AG04449 (cell line): ENCODE results near the gene FCN2.

Experiments
- CTCF ChIA-PET: fragments of 350-600 bp; formaldehyde crosslinking; extraction: SDS; loops from one replicate; lab custom pipeline; 2021; ENCODE audit warnings: antibody characterized with exemption; lab: Yijun Ruan, JAX
- POLR2A ChIA-PET: fragments of 400-600, 350-600 bp; formaldehyde crosslinking; extraction: SDS; loops from one replicate; lab custom pipeline; 2020; ENCODE audit warnings: antibody characterized with exemption, inconsistent platforms; lab: Yijun Ruan, JAX
- DNase-seq: peaks from one replicate; pipeline ENCODE4 v3.0.0-alpha.2; 2010; ENCODE audit warnings: low read depth, low spot score
- H3K4me3 ChIP-seq: 2 replicates; pipeline ENCODE4 v1.5.1; 2011; ENCODE audit warnings: low read depth, mild to moderate bottlenecking, control low read depth, low read length
- TF ChIP-seq, protein P1 (sequence below): IDR thresholded peaks from one replicate; pipeline ENCODE4 v1.5.1; 2011; ENCODE audit warnings: mild to moderate bottlenecking, moderate library complexity, low read length, control low read depth, inconsistent platforms; ENCODE audit not compliant: insufficient read depth; ENCODE audit errors: missing control alignments

FCN2 gene

DNA sequence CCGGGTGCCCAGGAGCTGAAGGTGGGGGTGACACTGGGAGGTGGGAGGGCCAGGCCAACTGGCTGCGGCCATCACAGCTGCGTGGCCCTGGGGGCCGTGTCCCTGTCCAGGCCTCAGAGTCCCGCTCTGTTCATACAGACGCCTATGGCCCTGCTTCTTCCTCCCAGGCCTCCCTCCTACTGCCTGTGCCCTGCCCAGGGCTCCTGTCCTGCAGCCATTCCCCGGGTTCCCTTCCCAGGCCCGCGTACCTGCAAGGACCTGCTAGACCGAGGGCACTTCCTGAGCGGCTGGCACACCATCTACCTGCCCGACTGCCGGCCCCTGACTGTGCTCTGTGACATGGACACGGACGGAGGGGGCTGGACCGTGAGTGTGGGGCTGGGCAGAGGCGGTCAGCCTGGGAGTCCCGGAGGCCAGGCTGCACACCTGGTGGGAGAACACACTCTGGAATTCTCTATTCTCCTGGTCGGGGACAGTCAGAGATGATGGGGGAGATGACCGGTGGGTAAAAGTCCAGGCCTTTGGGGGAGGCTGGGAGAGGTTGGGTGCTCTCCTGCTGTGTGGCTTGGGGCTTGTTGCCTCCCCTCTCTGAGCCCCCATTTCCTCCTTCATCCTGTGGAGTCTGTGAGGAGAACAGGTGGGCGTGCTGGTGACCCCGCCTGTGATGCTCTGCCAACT lies 4.5 kb downstream of the FCN2 start:
- CTCF ChIA-PET: no interaction called here
- no peak overlapping the region for H3K4me3 ChIP-seq
- POLR2A ChIA-PET: no interaction called here
- DNase-seq: no peak
- TF ChIP-seq, protein P1, sequence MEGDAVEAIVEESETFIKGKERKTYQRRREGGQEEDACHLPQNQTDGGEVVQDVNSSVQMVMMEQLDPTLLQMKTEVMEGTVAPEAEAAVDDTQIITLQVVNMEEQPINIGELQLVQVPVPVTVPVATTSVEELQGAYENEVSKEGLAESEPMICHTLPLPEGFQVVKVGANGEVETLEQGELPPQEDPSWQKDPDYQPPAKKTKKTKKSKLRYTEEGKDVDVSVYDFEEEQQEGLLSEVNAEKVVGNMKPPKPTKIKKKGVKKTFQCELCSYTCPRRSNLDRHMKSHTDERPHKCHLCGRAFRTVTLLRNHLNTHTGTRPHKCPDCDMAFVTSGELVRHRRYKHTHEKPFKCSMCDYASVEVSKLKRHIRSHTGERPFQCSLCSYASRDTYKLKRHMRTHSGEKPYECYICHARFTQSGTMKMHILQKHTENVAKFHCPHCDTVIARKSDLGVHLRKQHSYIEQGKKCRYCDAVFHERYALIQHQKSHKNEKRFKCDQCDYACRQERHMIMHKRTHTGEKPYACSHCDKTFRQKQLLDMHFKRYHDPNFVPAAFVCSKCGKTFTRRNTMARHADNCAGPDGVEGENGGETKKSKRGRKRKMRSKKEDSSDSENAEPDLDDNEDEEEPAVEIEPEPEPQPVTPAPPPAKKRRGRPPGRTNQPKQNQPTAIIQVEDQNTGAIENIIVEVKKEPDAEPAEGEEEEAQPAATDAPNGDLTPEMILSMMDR: no peak

DNA sequence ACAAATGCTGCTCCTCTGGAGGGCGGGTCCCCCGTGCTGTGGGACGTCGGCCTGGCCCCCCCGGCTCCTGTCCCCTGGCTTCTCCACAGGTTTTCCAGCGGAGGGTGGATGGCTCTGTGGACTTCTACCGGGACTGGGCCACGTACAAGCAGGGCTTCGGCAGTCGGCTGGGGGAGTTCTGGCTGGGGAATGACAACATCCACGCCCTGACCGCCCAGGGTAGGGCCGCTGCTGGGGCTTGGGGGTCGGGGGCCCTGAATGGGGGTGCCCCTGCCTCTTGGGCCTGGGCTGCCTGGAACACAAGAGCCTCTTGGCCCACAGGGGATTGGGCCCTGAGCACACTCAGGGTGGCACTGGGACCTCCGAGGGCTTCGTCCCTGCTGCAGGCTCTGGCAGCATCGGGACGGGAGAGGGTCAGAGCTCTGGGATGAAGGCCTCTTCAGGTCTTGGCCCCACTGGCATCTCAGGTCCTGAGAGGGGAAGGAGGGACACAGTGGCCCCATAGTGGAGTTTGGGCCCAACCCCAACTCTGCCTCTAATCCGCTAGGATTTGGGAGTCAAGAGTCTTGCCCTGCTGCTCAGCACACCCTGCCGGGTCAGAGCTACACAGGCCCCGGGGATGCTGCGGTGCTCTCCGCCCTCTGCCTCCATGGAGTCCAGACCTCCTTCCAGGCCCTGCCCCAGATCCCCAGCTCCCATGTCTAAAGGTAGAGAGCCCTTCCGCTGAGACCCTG lies 5.2 kb downstream of the FCN2 start:
- DNase-seq: no peak
- CTCF ChIA-PET: no interaction called here
- TF ChIP-seq, protein P1: no peak
- H3K4me3 ChIP-seq: no peak overlapping the region
- POLR2A ChIA-PET: no interaction called here

DNA sequence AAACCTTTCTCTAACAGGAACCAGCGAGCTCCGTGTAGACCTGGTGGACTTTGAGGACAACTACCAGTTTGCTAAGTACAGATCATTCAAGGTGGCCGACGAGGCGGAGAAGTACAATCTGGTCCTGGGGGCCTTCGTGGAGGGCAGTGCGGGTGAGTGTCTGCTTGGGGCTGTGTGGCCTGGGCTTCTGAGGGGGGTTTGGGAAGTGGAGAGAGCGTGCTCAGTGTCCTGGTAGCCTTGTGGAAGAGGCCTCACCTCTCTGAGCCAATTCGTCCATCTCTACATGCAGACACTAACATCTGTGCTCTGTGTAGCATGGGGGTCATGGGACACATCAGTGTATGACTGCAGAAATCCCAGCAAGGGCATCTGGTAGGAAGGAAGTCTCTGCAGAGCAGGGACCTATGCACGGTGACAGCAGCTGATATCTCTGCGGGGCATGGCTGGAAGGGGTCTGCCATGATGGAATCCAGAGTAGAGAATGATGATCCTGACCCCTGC lies 5.9 kb downstream of the FCN2 start:
- TF ChIP-seq, protein P1: no peak
- DNase-seq: no peak
- no peak overlapping the region for H3K4me3 ChIP-seq
- CTCF ChIA-PET: no interaction called here
- POLR2A ChIA-PET: no interaction called here

- TF ChIP-seq, protein P1: no peak
- H3K4me3 ChIP-seq: no peak overlapping the region
- ChIA-PET CTCF (no interaction called here), POLR2A (no interaction called here)
- no peak for DNase-seq
Measured at GRCh38 chr9:134887219-134887618, 6.6 kb downstream of the FCN2 start.

GRCh38 chr9:134887686-134888602 lies 7.3 kb downstream of the FCN2 start:
- TF ChIP-seq, protein P1: no peak
- ChIA-PET CTCF (no interaction called here), POLR2A (no interaction called here)
- no peak overlapping the region for H3K4me3 ChIP-seq
- DNase-seq: no peak
